Fibroblast of villous mesenchyme (primary cell): ENCODE results near the gene ZNF555. TPM values are rescaled to one million over a fixed set of nuclear protein-coding genes. Genes with fewer than 3 reads are reported as not detected.
"Not testable (repeated sequence)": the region's sequence is repeated elsewhere in the genome, so short reads cannot be mapped to it uniquely, and the experiment has no call there.

Experiments
- DNase-seq: peaks from one replicate; pipeline ENCODE4 v3.0.0-alpha.2; 2010; ENCODE audit warnings: low read depth
- H3K4me3 ChIP-seq: 2 replicates; pipeline ENCODE4 v1.5.1; 2011; ENCODE audit warnings: low read depth, mild to moderate bottlenecking, low read length
- total RNA-seq: library from RNA; depleted of rRNA; stranded (reverse); fragments of >200 nt; gene quantifications from 2 replicates; pipeline ENCODE4 v1.2.3, GENCODE V29; 2012
- TF ChIP-seq, protein P1 (sequence below): IDR thresholded peaks from 2 replicates; pipeline ENCODE4 v1.5.1; 2012; ENCODE audit warnings: low read depth, mild to moderate bottlenecking, low read length; ENCODE audit not compliant: insufficient read depth

Gene ZNF555
- total RNA-seq, 1 donor, result 6.0 TPM

DNA sequence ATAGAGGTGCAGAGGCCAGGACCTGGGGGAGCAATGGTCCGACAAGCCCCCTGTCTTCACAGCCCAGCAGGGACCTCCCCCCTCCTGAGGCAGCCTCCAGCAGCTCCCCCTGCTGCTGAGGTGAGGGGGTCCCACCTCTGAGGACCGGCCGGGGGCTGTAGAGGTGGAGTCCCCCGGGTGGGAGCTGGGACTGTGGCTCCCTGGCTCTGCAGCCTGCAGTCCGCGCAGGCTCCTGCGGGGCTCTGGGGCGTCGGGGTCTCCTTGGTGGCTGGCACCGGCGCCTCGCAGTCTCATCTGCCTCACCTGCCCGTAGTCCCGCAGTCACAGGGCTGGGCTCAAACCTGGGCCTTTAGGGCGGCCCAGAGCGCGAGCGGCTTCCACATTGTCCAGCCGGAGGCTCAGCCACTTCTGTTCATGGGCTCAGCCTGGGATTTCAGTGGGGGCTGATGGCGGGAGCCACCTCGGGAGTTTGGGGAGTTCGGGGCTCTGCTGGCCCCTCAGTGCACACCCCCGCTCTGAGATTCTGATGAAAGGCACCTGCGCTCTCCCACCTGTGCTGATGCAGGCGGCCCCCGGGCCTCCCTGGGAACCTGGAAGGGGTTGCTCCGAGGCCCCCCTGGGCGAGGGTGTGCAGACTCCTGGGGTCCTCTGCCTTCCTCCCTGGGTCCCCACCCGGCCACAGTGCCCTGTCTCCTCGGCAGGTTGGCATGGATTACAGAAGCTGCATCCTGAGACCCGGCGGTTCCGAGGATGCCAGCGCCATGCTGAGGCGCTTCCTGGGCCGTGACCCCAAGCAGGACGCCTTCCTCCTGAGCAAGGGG, 28.7 kb upstream of the ZNF555 start:
- no peak overlapping the region for H3K4me3 ChIP-seq
- TF ChIP-seq, protein P1, sequence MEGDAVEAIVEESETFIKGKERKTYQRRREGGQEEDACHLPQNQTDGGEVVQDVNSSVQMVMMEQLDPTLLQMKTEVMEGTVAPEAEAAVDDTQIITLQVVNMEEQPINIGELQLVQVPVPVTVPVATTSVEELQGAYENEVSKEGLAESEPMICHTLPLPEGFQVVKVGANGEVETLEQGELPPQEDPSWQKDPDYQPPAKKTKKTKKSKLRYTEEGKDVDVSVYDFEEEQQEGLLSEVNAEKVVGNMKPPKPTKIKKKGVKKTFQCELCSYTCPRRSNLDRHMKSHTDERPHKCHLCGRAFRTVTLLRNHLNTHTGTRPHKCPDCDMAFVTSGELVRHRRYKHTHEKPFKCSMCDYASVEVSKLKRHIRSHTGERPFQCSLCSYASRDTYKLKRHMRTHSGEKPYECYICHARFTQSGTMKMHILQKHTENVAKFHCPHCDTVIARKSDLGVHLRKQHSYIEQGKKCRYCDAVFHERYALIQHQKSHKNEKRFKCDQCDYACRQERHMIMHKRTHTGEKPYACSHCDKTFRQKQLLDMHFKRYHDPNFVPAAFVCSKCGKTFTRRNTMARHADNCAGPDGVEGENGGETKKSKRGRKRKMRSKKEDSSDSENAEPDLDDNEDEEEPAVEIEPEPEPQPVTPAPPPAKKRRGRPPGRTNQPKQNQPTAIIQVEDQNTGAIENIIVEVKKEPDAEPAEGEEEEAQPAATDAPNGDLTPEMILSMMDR, result no peak
- no peak for DNase-seq

- no peak for DNase-seq
- TF ChIP-seq, protein P1, result no peak
- no peak overlapping the region for H3K4me3 ChIP-seq
Measured at GRCh38 chr19:2813235-2814160, 27.8 kb upstream of the ZNF555 start.

DNA sequence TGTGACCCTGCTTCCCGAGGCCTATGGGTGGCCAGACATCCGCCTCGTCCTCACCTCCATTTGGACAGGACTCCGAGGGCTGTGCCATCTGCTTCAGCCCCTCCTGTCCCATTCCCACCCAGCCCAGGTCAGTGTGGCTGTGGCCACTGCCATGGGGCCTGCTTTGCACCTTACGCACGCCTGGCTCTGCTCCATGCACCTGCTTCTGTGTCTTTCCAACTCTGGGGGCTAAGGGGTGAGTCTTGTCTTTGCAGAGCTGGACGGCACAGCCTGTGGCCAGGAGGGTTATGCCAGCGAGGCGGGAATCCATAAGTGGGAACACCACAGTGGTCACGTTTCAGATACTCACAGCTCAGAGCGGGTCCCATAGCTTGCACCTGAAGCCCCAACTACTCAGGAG, 26.8 kb upstream of the ZNF555 start:
- TF ChIP-seq, protein P1, result no peak
- no peak overlapping the region for H3K4me3 ChIP-seq
- DNase-seq, result no peak

- TF ChIP-seq, protein P1, result no peak
- H3K4me3 ChIP-seq, result no peak overlapping the region
- DNase-seq, result no peak
Measured at GRCh38 chr19:2815191-2815614, 26.1 kb upstream of the ZNF555 start.

DNA sequence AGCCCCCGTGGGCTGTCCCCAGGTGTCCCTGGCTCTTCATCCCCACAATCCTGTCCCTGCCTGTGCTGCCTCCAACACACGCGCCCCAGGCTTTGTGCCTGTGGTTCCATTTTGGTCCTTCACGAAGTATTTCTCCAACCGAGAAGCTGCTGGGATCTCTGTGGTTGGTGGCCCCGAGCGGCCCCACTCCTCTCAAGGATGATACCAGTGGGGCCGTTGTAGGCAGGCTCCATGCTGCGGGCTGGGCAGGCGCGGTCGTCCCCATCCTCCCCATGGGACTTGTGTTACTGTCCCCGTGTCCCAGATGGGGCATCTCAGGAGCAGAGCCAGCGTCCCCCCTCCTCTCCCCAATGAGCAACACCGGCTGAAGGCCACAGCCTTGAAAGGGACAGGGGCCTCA, 25.4 kb upstream of the ZNF555 start:
- TF ChIP-seq, protein P1, result no peak
- H3K4me3 ChIP-seq, result no peak overlapping the region
- no peak for DNase-seq

DNA sequence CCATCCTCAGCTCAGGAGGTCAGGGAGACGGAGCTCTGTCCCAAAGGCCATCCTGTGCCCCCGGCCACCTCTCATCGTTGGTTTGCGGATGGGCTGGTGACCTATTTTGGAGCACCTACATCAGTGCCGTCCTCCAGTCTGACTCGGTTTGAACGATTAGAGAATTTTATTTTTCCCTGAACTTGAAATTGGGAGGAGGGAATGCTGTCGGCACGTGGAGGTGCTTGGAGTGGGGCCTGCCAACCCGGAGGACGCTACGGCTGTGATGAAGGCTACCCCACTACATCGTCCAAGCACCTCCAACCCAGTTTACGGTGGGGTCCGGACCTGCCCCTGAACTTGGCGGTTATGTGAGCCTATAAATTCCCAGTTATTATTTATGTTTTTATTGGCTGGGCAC, 24.6 kb upstream of the ZNF555 start:
- DNase-seq, result no peak
- TF ChIP-seq, protein P1, result no peak
- H3K4me3 ChIP-seq, result no peak overlapping the region

- not testable (repeated sequence) for H3K4me3 ChIP-seq
- DNase-seq, result peak; percentile 9
Measured at GRCh38 chr19:2817237-2817829, 23.9 kb upstream of the ZNF555 start.
